SK-N-SH treated with all-trans-retinoic acid at 6 μM for 48 hours (cell line): ENCODE data around the gene RALGAPB.

Experiments
- ATAC-seq: fragments of 200-7000 bp; cut with Tn5 transposase; 3 replicates; pipeline ENCODE4 v1.9.1; 2020; ENCODE audit warnings: mild to moderate bottlenecking, moderate library complexity
- ARNTL ChIP-seq: fragments of 450-650 bp; formaldehyde crosslinking; IDR thresholded peaks from 2 replicates; pipeline ENCODE4 v1.5.0; 2020; ENCODE audit warnings: low read depth, mild to moderate bottlenecking, moderate library complexity, borderline replicate concordance
- BACH2 ChIP-seq: fragments of 250-450 bp; sonication (Bioruptor Pico); IDR thresholded peaks from 2 replicates; pipeline ENCODE4 v1.9.0; 2021; ENCODE audit warnings: mild to moderate bottlenecking, borderline replicate concordance
- CREB5 ChIP-seq: fragments of 250-450 bp; sonication (Bioruptor Pico); IDR thresholded peaks from 2 replicates; pipeline ENCODE4 v1.5.1; 2020; ENCODE audit warnings: low read depth, mild to moderate bottlenecking, moderate library complexity
- CSDC2 ChIP-seq: fragments of 250-450 bp; sonication (Bioruptor Pico); IDR thresholded peaks from 2 replicates; pipeline ENCODE4 v1.5.0; 2020; ENCODE audit warnings: mild to moderate bottlenecking, moderate library complexity
- CSRNP3 ChIP-seq: fragments of 250-450 bp; sonication (Bioruptor Pico); IDR thresholded peaks from 2 replicates; pipeline ENCODE4 v1.5.1; 2021; ENCODE audit warnings: mild to moderate bottlenecking, moderate library complexity
- ESRRG ChIP-seq: fragments of 250-450 bp; sonication (Bioruptor Pico); IDR thresholded peaks from 2 replicates; pipeline ENCODE4 v1.6.1; 2021; ENCODE audit warnings: mild to moderate bottlenecking
- GLIS3 ChIP-seq: fragments of 250-450 bp; sonication (Bioruptor Pico); IDR thresholded peaks from 2 replicates; pipeline ENCODE4 v1.5.0; 2020; ENCODE audit warnings: mild to moderate bottlenecking, moderate library complexity
- ISL1 ChIP-seq: fragments of 250-450 bp; sonication (Bioruptor Pico); IDR thresholded peaks from 2 replicates; pipeline ENCODE4 v2.1.2; 2022; ENCODE audit warnings: mild to moderate bottlenecking, moderate library complexity
- OSR1 ChIP-seq: fragments of 250-450 bp; sonication (Bioruptor Pico); IDR thresholded peaks from 2 replicates; pipeline ENCODE4 v1.8.0; 2022; ENCODE audit warnings: moderate library complexity, mild to moderate bottlenecking, inconsistent platforms
- PATZ1 ChIP-seq: fragments of 250-450 bp; sonication (Bioruptor Pico); IDR thresholded peaks from 2 replicates; pipeline ENCODE4 v1.8.0; 2020; ENCODE audit warnings: mild to moderate bottlenecking, moderate library complexity, borderline replicate concordance
- POU6F1 ChIP-seq: fragments of 250-450 bp; sonication (Bioruptor Pico); IDR thresholded peaks from 2 replicates; pipeline ENCODE4 v1.8.0; 2021; ENCODE audit warnings: low read depth, mild to moderate bottlenecking, moderate library complexity, borderline replicate concordance
- PPARA ChIP-seq: fragments of 250-450 bp; sonication (Bioruptor Pico); IDR thresholded peaks from 2 replicates; pipeline ENCODE4 v1.5.0; 2020; ENCODE audit warnings: mild to moderate bottlenecking, borderline replicate concordance
- RARB ChIP-seq: fragments of 250-450 bp; sonication (Bioruptor Pico); IDR thresholded peaks from 2 replicates; pipeline ENCODE4 v1.8.0; 2021; ENCODE audit warnings: mild to moderate bottlenecking, moderate library complexity
- SNAI2 ChIP-seq: fragments of 250-450 bp; sonication (Bioruptor Pico); IDR thresholded peaks from 2 replicates; pipeline ENCODE4 v1.5.0; 2020; ENCODE audit warnings: mild to moderate bottlenecking, moderate library complexity
- TCF4 ChIP-seq: fragments of 250-450 bp; sonication (Bioruptor Pico); IDR thresholded peaks from 2 replicates; pipeline ENCODE4 v1.8.0; 2021; ENCODE audit warnings: mild to moderate bottlenecking, moderate library complexity, borderline replicate concordance
- TOX ChIP-seq: fragments of 250-450 bp; sonication (Bioruptor Pico); IDR thresholded peaks from 2 replicates; pipeline ENCODE4 v1.8.0; 2021; ENCODE audit warnings: mild to moderate bottlenecking, moderate library complexity, borderline replicate concordance
- ZC3H10 ChIP-seq: fragments of 250-450 bp; sonication (Bioruptor Pico); IDR thresholded peaks from 2 replicates; pipeline ENCODE4 v1.5.1; 2021; ENCODE audit warnings: mild to moderate bottlenecking, moderate library complexity
- ZFP30 ChIP-seq: fragments of 450-650 bp; formaldehyde crosslinking; IDR thresholded peaks from 2 replicates; pipeline ENCODE4 v1.5.0; 2022; ENCODE audit warnings: mild to moderate bottlenecking, moderate library complexity
- ZNF565 ChIP-seq: fragments of 450-650 bp; formaldehyde crosslinking; conservative IDR thresholded peaks from 2 replicates; pipeline ENCODE4 v1.5.0; 2020; ENCODE audit warnings: low read depth, mild to moderate bottlenecking, moderate library complexity
- ZNF70 ChIP-seq: fragments of 450-650 bp; formaldehyde crosslinking; IDR thresholded peaks from 2 replicates; pipeline ENCODE4 v1.5.0; 2020; ENCODE audit warnings: mild to moderate bottlenecking, moderate library complexity
- ZNF8 ChIP-seq: fragments of 450-650 bp; formaldehyde crosslinking; IDR thresholded peaks from 2 replicates; pipeline ENCODE4 v1.5.0; 2020; ENCODE audit warnings: mild to moderate bottlenecking, moderate library complexity

Gene RALGAPB

GRCh38 chr20:38514947-38515346 is 42.3 kb downstream of the RALGAPB start:
- TF ChIP-seq PATZ1 (CRISPR knock-in tag) = no peak
- TF ChIP-seq ZNF8 (CRISPR knock-in tag) = no peak
- TF ChIP-seq ZNF70 (CRISPR knock-in tag) = no peak
- no peak for TF ChIP-seq CSRNP3 (CRISPR knock-in tag)
- TF ChIP-seq ARNTL = no peak
- TF ChIP-seq ZC3H10 = no peak
- TF ChIP-seq, all 23 proteins: peak for 0
- ATAC-seq = no peak

GRCh38 chr20:38515631-38516030 is 43.0 kb downstream of the RALGAPB start:
- no peak for TF ChIP-seq CREB5
- no peak for TF ChIP-seq ESRRG (CRISPR knock-in tag)
- no peak for TF ChIP-seq OSR1 (CRISPR knock-in tag)
- TF ChIP-seq ZNF565 (CRISPR knock-in tag) = no peak
- TF ChIP-seq CSRNP3 (CRISPR knock-in tag) = no peak
- no peak for TF ChIP-seq POU6F1 (CRISPR knock-in tag)
- no peak for TF ChIP-seq ZC3H10
- TF ChIP-seq RARB (CRISPR knock-in tag) = no peak
- TF ChIP-seq CSDC2 (CRISPR knock-in tag) = no peak
- TF ChIP-seq TOX (CRISPR knock-in tag) = no peak
- TF ChIP-seq GLIS3 (CRISPR knock-in tag) = no peak
- TF ChIP-seq SNAI2 (CRISPR knock-in tag) = no peak
- ATAC-seq = no peak

GRCh38 chr20:38519426-38519825 is 46.8 kb downstream of the RALGAPB start:
- TF ChIP-seq BACH2 (CRISPR knock-in tag) = no peak
- TF ChIP-seq CSDC2 (CRISPR knock-in tag) = no peak
- TF ChIP-seq SNAI2 (CRISPR knock-in tag) = no peak
- no peak for TF ChIP-seq POU6F1 (CRISPR knock-in tag)
- no peak for ATAC-seq

GRCh38 chr20:38520261-38520660 is 47.6 kb downstream of the RALGAPB start:
- ATAC-seq = no peak
- no peak for TF ChIP-seq CSRNP3 (CRISPR knock-in tag)
- no peak for TF ChIP-seq ZNF8 (CRISPR knock-in tag)
- no peak for TF ChIP-seq RARB (CRISPR knock-in tag)
- TF ChIP-seq SNAI2 (CRISPR knock-in tag) = no peak
- TF ChIP-seq ZC3H10 = no peak
- no peak for TF ChIP-seq CREB5
- no peak for TF ChIP-seq PPARA (CRISPR knock-in tag)
- TF ChIP-seq TOX (CRISPR knock-in tag) = no peak
- no peak for TF ChIP-seq TCF4 (CRISPR knock-in tag)
- no peak for TF ChIP-seq ESRRG (CRISPR knock-in tag)
- TF ChIP-seq ISL1 (CRISPR knock-in tag) = no peak
- no peak for TF ChIP-seq ZFP30
- TF ChIP-seq GLIS3 (CRISPR knock-in tag) = no peak
